Left cardiac atrium (tissue), 4 donors: ENCODE results near the gene RNF213. TPM values are rescaled to one million over a fixed set of nuclear protein-coding genes. Genes with fewer than 3 reads are reported as not detected.
"Not testable (repeated sequence)": the region's sequence is repeated elsewhere in the genome, so short reads cannot be mapped to it uniquely, and the experiment has no call there.

Source experiments
- ATAC-seq, 2 donors: fragments of 200-7000 bp; cut with Tn5 transposase; one replicate each; pipeline ENCODE4 v1.9.1; 2020; ENCODE audit warnings: mild to moderate bottlenecking in 2 of 2, moderate library complexity in 2 of 2
- DNase-seq: peaks from one replicate; pipeline ENCODE4 v3.0.0-alpha.2; 2020
- intact Hi-C, 2 donors: fragments of 100-400 bp; cut with DNase I; formaldehyde crosslinking; loops; one replicate each; pipeline versions ENCODE4 v1.14.1 to v1.15.1; 2022 to 2023
- total RNA-seq, 2 donors: library from RNA; stranded (reverse); fragmentation: NEBNext Ultra II Directional; extraction: Animal tissue kit (Norgen Biotek cat#: 25700); gene quantifications; one replicate each; pipeline ENCODE4 v1.2.1, GENCODE V29; 2021
- donor health status: DM: no; HTN: yes; CAD: no.
- donor health status: DM: no; HTN: yes; CAD: no; lungs with severe emphysema.
- donor health status: DM: yes; HTN: yes; CAD: no.
- donor health status: Dilated cardiomyopathy.

Gene RNF213
- total RNA-seq, 2 donors from 2014 or later: 43.4 to 48.4 TPM

DNA sequence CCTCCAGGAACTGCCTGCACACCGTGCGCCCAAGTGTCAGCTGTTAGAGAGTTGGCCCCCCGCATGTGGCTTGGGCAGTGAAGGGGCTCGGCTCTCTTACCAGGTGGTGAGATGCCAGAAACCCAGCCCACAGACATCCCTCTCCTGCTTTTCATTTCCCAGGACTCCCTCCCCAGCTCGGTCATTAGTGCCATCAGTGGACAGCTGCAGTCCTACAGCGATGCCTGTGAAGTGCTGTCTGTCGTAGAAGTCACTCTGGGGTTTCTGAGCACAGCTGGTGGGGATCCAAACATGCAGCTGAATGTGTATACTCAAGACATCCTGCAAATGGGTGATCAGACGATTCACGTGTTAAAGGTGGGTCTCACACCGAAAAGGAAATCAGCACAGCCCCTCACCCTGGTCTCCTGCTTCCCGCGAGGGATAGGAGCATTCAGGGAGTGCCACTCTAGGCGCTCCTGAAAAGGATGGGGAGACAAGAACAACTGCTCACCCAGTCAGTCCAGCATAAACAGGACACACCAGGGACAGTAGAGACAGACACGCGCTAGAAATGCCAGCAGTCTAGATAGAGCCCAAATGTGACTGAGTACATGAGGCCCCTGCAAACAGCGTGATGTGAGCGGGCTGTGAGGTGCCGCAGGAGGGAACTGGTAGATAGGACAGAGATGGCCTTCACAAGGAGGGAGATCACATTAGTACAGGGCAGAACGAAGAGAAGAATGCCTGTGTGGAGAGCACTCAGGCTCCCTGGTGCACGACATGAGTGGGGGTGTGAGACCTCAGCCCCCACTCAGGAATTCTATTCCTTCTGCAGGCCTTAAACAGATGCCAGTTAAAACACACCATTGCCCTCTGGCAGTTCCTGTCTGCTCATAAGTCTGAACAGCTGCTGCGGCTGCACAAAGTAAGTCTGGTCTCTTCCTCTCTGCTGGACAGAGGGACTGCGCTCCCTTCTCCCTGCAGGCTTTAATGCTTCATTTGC lies 128.7 kb downstream of the RNF213 start:
- ATAC-seq (peak in 1 of 2 donors; percentile 33), DNase-seq (no peak)
- intact Hi-C loops: no loop called here

DNA sequence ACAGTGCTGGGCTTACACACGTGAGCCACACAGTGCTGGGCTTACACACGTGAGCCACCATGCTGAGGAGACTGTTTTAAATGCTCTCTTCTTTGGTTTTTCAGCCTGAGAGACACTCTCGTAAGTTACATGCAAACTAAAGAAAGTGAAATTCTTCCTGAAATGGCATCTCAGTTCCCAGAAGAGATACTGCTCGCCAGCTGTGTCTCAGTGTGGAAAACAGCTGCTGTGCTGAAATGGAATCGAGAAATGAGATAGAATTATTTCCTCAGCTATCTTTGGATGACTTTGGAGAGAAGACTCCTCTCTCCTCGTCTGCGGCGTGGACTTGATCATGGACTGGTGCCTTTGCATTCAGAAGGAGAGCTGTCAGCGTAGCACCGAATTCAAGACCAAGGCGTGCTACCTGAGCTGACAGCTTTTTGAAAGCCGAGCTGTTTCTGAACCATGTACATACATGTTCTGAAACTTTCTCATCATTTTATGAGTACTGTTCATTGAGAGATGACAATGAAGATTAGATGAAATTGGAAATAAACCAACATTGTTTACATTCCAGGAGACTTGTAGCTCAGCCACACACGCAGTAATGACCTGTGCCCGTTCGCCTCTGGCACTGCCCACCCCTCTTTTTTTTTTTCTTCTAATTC lies 132.7 kb downstream of the RNF213 start:
- ATAC-seq: no peak
- intact Hi-C loops: no loop called here
- DNase-seq: no peak

DNA sequence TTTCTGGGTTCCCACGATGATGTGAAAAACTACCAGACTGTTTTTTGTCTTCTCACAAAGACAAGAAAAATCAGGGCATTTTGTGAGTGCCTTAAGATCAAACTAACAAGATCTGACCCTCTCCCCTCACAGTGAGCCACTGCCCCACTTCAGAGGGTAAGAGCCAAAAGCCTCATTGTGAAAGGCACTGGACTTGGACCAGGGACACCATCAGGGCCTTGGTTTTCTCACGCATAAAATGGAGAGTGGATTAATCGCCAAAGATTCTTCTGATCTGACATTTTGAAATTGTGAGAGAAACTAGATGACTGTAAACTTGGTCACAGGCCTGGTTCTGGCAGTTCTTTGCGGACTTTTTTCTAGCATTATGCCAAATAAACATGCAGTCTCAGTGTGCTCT lies 133.3 kb downstream of the RNF213 start:
- ATAC-seq (peak in 1 of 2 donors; percentile 46), DNase-seq (no peak)
- intact Hi-C loops: no loop called here

DNA sequence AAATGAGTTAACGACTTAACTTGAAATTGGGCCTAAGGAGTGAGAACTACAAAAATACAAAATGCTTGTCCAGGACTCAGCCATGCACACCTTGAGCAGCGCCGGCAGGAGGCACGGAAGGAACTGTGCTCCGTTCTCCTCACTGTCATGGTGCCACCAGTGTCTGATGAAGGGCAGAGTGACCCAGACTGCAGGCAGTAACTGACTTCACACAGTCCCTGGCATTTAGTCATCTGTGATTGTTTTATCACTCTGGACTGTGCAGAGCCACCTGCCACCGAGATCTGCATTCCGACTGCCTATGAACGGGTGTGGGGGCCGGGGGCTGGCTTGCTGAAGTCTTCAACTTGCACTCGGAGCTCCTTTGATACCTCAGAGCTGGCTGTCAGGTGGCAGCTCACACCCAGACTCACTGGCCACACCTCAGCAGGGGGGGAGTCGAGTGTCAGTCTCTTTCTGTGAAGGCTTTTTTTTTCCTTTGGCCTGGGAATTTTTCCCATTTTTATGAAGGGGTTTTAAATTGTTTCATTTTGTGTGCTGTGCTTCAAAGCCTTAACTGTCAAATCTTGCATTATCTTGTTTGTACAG lies 134.1 kb downstream of the RNF213 start:
- DNase-seq (no peak), ATAC-seq (peak; percentile 61 to 78)
- intact Hi-C loops: no loop called here

DNA sequence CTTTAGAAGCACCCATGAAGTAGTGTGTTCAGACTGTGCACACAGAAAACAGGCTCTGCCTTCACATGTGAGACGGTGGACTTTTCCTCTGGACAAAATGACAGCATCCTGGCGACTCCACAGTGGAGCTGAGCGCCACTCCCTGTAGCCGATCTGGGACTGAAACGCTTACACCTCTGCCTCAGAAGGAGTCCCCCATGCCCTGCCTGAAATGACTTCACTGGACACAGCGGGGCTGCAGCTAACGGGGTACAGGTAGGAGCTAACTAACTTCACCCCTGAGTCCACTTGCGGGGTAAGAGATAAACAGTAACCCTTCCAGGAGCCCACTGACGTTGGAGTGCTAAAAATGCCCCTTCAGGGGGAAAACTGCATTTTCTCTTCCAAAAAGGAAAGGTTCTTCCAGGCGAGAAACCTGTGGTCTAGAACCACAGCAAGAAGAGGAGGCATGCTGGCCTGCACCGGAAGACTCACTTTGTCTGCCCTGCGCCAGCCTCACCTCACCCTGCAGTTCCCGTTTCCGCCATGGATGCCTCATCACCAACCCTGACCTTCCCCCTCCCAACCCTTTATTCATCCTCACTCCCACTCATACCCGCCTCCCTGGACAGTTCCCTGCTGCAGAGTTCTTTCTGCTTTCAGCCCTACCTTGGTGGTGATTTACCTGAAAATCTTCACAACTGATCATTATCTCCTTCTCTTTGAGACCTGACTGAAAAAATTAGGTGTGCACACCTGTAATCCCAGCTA lies 134.9 kb downstream of the RNF213 start:
- intact Hi-C loops: no loop called here
- DNase-seq: no peak
- peak in 1 of 2 donors; percentile 64 for ATAC-seq

DNA sequence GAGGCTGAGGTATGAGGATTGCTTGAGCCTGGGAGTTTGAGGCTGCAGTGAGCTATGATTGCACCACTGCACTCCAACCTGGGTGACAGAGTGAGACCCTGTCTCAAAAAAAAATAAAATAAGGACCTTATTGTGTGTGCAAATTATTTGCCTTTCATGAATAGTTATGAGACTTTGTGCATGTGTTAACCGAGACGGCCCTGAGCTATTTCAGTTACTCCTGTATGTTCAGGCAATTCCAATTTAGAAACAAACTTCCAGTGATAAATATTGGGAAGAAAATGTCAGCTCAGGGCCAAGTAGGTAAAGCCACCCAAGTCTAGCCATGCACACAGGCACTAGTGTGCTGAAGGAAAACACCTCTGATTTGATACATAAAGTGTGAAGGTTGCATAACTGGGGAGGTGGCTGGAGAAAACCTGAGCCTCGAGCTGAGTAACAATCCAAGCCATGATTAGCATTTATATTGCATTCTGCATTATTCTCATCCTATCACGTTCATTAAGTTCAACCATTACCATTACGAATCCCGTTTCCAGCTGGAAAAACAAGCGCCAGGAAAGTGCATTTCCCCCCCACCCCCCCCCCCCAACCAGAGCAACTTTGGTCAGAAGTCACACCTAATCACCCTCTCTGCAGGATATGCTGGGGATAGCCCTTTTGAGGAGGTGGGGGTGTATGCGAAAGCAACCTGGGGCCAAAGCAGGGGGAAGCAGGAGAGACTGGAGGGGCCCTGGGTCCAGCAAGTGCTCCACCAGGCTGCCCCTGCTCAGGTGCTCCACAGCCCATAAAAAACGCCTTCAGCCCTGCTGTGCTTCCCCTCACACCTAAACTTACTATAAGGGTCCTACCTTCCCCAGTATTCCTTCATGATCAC lies 135.7 kb downstream of the RNF213 start:
- ATAC-seq (peak in 1 of 2 donors; percentile 25), DNase-seq (no peak)
- intact Hi-C loops: no loop called here

DNA sequence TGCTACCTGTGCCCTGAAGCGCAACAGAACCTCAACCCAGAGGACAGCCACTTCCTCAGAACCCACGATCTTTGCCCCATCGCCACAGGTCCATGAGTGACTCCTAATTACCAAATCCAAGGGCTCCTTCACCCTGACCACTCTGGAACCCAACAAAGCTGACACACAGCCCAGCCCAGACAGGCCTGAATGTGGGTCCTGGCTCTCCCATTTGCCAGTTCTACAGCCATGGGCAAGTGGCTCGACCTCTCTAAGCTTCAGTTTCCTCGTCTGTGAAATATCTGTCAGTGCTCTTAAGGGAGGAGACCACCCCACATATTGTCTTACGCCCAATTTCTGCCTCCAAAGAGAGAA lies 136.4 kb downstream of the RNF213 start:
- DNase-seq (no peak), ATAC-seq (no peak)
- intact Hi-C loops: no loop called here

DNA sequence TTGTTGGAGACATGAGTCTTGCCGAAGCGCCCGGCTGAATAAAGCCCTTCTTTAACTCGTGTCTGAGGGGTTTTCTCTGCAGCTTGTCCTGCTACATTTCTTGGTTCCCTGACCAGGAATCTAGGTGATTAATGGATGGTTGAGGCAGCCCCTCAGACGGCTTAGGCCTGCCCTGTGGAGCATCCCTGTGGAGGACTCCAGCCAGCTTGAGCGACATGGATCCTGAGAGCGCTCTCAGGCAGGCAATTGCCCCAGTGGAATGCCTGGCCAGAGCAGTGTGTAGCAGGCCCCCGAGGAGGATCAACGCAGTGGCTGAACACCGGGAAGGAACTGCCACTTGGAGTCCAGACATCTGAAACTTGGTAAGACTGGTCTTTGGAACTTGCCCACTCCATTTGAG lies 137.0 kb downstream of the RNF213 start:
- intact Hi-C loops: no loop called here
- DNase-seq (no peak), ATAC-seq (no peak)

DNA sequence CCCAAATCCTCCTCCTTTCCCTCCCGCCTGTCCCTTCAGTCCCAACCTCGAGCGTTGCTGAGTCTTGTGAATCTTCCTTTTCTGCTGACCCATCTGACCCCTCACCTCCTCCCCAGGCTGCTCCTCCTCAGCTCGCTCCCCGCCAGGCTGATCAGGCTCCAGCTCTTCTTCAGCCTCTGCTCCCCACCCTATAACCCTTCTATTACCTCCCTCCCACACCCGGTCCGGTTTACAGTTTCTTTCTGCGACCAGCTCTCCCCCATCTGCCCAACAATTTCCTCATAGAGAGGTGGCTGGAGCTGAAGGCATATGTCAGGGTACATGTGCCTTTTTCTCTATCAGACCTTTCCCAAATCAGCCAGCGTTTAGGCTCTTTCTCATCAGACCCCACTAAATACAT lies 140.4 kb downstream of the RNF213 start:
- intact Hi-C loops, ATAC-seq, DNase-seq: not testable (repeated sequence)

DNA sequence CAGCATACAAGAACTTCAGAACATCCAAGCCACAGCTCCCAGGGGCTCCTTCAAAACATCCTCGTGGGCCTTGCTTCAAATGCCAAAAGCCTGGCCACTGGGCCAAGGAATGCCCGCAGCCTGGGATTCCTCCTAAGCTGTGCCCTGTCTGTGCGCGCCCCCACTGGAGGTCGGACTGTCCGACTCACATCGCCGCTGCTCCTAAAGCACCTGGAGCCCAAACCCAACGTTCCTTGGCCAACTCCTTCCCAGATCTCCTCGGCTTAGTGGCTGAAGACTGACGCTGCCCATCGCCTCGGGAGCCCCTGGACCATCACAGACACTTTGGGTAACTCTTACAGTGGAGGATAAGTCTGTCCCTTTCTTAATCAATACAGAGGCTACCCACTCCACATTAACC lies 141.4 kb downstream of the RNF213 start:
- ATAC-seq, intact Hi-C loops: not testable (repeated sequence)

DNA sequence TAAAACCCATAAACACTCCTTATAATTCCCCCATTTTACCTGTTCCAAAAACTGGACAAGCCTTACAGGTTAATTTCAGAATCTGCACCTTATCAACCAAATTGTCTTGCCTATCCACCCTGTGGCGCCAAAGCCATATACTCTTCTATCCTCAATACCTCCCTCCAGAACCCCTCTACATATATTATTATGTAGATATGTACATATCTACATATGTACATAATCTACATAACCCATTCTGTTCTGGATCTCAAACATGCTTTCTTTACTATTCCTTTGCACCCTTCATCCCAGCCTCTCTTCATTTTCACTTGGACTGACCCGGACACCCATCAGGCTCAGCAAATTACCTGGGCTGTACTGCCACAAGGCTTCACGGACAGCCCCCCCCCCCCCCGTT lies 142.3 kb downstream of the RNF213 start:
- ATAC-seq (no peak), DNase-seq (no peak)
- intact Hi-C loops: no loop called here

More for the DNA sequence above, 141.4 kb downstream of the RNF213 start:
- DNase-seq: not testable (repeated sequence)

DNA sequence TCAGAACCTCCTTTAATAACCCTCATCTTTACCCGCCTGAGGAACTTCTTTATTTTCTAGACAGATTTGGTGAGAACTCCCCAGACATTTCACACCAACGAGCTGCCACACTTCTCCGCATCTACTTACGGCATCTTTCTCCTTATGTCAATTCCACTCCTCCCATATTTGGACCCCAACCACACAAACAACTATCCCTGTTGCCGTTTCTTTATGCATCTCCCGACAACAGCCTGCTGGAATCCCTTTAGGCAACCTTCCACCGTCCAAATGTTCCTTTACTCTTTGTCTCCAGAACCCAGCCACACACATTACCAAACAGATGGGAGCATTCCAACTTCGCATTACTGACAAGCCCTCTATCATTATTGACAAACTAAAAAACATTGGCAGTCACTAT lies 145.5 kb downstream of the RNF213 start:
- DNase-seq (no peak), ATAC-seq (no peak)
- intact Hi-C loops: no loop called here

DNA sequence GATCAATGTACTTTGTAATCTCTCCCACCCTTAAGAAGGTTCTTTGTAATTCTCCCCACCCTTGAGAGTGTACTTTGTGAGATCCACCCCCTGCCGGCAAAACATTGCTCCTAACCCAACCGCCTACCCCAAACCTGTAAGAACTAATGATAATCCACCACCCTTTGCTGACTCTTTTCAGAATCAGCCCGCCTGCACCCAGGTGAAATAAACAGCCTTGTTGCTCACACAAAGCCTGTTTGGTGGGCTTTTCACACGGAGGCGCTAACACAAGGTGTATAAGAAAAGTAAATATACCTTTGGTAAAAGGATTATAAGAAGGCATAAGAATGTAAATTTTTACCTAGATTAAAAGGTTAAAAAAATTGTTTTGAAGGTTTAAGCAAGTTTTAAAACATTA lies 147.3 kb downstream of the RNF213 start:
- intact Hi-C loops, DNase-seq, ATAC-seq: not testable (repeated sequence)

DNA sequence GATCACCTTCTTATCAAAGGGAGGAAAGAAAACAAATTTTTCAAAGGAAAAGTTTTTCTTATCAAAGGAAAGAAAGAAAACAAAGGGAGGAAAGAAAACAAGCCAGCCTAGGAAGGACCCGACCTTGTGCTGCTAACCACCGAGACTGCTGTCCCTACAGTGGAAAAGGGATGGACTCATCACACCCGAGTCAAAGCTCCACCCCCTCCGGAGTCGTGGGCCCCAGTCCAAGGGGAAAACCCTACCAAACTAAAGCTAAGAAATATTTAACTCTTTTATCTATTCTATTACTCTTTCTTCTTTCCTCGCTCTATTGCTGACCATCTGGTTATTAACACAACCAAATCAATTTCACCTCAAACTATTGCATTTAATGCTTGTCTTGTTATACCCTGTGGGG lies 148.2 kb downstream of the RNF213 start:
- no peak for DNase-seq
- ATAC-seq: no peak
- intact Hi-C loops: no loop called here

DNA sequence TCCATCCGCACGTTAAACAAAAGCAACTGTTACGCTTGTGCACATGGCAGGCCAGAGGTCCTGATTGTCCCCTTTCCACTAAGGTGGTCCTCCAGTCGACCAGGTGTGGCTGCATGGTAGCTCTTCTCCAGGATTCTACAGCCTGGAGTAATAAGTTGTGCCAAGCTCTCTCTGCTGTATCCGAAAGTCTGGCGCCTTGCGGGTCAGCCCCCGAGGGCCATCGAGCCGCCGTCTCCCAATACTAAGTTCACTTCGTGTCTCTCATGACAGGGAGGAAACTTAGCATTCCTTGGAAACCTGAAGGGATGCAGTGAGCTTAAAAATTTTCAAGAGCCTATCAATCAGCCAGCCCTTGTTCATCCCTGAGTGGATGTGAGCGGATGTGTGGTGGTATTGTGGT lies 149.0 kb downstream of the RNF213 start:
- intact Hi-C loops: no loop called here
- no peak for DNase-seq
- no peak for ATAC-seq

DNA sequence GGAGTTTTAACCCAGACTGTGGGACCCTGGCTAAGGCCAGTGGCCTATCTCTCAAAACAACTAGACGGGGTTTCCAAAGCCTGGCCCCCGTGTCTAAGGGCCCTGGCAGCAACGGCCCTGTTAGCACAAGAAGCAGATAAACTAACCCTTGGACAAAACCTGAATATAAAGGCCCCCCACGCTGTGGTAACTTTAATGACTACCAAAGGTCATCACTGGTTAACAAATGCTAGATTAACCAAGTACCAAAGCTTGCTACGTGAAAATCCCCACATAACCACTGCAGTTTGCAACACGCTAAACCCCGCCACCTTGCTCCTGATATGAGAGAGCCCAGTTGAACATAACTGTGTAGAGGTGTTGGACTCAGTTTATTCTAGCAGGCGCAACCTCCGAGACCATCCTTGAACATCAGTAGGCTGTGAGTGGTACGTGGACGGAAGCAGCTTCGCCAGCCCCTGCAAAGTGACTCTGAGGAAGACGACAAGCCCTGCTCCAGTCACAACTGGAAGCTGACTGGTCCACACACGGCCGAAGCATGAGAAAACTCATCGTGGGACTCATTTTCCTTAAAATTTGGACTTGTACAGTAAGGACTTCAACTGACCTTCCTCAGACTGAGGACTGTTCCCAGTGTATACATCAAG lies 149.9 kb downstream of the RNF213 start:
- DNase-seq, intact Hi-C loops, ATAC-seq: not testable (repeated sequence)

DNA sequence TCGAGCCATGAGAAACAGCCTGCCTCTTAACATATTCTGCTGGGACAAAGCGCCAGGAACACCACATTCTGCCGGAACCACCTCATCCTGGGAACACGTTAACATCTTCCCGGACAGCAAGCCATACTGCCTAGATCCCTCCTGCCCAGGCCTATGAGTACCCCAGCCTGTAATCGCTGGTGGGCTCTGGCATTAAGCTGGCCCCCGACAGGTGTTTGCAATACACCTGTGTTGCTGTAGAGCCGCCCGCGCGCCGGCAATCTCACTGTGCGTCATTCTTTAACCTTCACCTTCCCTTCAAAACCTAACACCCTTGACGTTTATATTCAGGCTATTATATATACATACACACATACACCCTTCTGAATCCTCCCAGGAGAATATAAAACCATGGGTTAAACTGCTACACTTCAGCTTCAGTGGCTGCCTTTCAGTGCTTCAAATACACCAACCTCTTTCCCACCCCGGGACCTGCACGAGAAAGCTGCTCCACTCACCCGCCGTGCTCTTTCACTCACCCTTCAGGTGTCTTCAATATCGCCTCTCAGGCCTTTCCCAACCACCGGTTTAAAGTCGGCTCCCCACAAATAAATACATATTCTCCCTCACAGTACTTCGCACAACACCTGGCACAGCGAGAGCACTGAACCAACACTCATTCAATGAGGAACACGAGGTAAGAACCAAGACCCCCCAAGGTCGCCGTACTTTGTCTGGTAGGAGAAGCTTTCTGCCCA lies 153.3 kb downstream of the RNF213 start:
- intact Hi-C loops: no loop called here

More for the DNA sequence above, 153.3 kb downstream of the RNF213 start:
- DNase-seq (peak; percentile 20), ATAC-seq (no peak)
